C4-2B (cell line): Measurements from ENCODE around the gene DOCK10.

ENCODE experiments used
- ZFX ChIP-seq: fragments of 450-650 bp; IDR thresholded peaks from 2 replicates; pipeline ENCODE4 v1.6.1; 2017
- TF ChIP-seq, protein P1 (sequence below): fragments of 450-650 bp; conservative IDR thresholded peaks from 2 replicates; pipeline ENCODE4 v1.5.1; 2017; ENCODE audit warnings: mild to moderate bottlenecking

DNA sequence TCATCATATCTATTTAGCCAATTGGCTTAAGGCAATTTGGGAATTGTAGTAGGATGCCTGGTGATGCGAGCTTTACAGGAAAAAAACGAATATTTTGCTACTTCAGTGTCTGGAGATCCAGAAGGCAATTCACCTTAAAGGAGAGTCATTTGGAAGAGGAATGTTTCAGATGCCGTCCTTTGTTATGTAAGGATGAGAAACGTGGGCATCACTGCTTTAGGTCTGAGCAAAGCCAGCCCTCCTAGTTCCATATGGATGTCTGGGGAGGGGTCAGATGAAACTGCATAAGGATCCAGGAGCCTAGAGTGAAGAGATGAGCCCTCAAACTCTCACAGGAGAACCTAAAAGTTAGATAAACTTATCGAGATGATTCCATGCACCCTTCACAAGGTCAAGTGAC lies 30.9 kb upstream of the DOCK10 start:
- TF ChIP-seq, protein P1, sequence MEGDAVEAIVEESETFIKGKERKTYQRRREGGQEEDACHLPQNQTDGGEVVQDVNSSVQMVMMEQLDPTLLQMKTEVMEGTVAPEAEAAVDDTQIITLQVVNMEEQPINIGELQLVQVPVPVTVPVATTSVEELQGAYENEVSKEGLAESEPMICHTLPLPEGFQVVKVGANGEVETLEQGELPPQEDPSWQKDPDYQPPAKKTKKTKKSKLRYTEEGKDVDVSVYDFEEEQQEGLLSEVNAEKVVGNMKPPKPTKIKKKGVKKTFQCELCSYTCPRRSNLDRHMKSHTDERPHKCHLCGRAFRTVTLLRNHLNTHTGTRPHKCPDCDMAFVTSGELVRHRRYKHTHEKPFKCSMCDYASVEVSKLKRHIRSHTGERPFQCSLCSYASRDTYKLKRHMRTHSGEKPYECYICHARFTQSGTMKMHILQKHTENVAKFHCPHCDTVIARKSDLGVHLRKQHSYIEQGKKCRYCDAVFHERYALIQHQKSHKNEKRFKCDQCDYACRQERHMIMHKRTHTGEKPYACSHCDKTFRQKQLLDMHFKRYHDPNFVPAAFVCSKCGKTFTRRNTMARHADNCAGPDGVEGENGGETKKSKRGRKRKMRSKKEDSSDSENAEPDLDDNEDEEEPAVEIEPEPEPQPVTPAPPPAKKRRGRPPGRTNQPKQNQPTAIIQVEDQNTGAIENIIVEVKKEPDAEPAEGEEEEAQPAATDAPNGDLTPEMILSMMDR: no peak
- no peak for TF ChIP-seq ZFX
